DOHH2 (cell line): ENCODE measurements around the gene CST3.

Experiments
- H3F3A ChIP-seq: fragments of 200-600 bp; sonication (generic), shearing (Covaris generic); 2 replicates; pipeline ENCODE4 v1.6.0; 2016; ENCODE audit warnings: antibody characterized with exemption, mild to moderate bottlenecking; ENCODE audit not compliant: control insufficient read depth, insufficient read depth
- H3K27ac ChIP-seq: fragments of 200-600 bp; sonication (generic); 2 replicates; pipeline ENCODE4 v1.5.1; 2014; ENCODE audit warnings: low read depth, mild to moderate bottlenecking, low read length, moderate library complexity
- H3K27me3 ChIP-seq: fragments of 200-600 bp; sonication (generic); 2 replicates; pipeline ENCODE4 v1.6.1; 2014; ENCODE audit warnings: mild to moderate bottlenecking, low read length, mixed read lengths; ENCODE audit not compliant: control insufficient read depth
- H3K36me3 ChIP-seq: fragments of 200-600 bp; sonication (generic); 2 replicates; pipeline ENCODE4 v1.6.1; 2014; ENCODE audit warnings: mild to moderate bottlenecking, low read length, moderate library complexity, mixed read lengths; ENCODE audit not compliant: control insufficient read depth
- H3K4me1 ChIP-seq: fragments of 200-600 bp; sonication (generic); 2 replicates; pipeline ENCODE4 v1.6.1; 2014; ENCODE audit warnings: mild to moderate bottlenecking, low read length, mixed read lengths; ENCODE audit not compliant: control insufficient read depth
- H3K4me2 ChIP-seq: fragments of 200-600 bp; sonication (generic); 2 replicates; pipeline ENCODE4 v1.6.0; 2014; ENCODE audit warnings: mild to moderate bottlenecking, low read length, moderate library complexity
- H3K4me3 ChIP-seq: fragments of 200-600 bp; sonication (generic); 2 replicates; pipeline ENCODE4 v1.5.1; 2014; ENCODE audit warnings: mild to moderate bottlenecking, low read length, mixed read lengths
- H3K79me2 ChIP-seq: fragments of 200-600 bp; sonication (generic); 2 replicates; pipeline ENCODE4 v1.6.1; 2014; ENCODE audit warnings: mild to moderate bottlenecking, low read length, mixed read lengths; ENCODE audit not compliant: control insufficient read depth
- H3K9me2 ChIP-seq: fragments of 200-600 bp; sonication (generic); replicated peaks from 2 replicates; pipeline ENCODE4 v1.6.1; 2014; ENCODE audit warnings: mild to moderate bottlenecking, low read length, mixed read lengths; ENCODE audit not compliant: control insufficient read depth
- H3K9me3 ChIP-seq: fragments of 200-600 bp; sonication (generic); 2 replicates; pipeline ENCODE4 v1.6.1; 2014; ENCODE audit warnings: antibody characterized with exemption, low read length, mixed read lengths; ENCODE audit not compliant: control insufficient read depth, insufficient read depth
- H4K20me1 ChIP-seq: fragments of 200-600 bp; sonication (generic); 2 replicates; pipeline ENCODE4 v1.6.0; 2014; ENCODE audit warnings: low read depth, mild to moderate bottlenecking, antibody characterized with exemption, low read length, moderate library complexity; ENCODE audit not compliant: control insufficient read depth, insufficient read depth
- CTCF ChIP-seq: fragments of 200-600 bp; sonication (generic); IDR thresholded peaks from one replicate; pipeline ENCODE4 v1.5.1; 2014; ENCODE audit warnings: antibody characterized with exemption, mild to moderate bottlenecking, low read depth, low read length; ENCODE audit not compliant: poor library complexity, severe bottlenecking
- EZH2phosphoT487 ChIP-seq: fragments of 200-600 bp; sonication (generic); IDR thresholded peaks from 2 replicates; pipeline ENCODE4 v1.6.1; 2017; ENCODE audit warnings: borderline replicate concordance, mild to moderate bottlenecking, antibody characterized with exemption, low read length, moderate library complexity, mixed read lengths

CST3 gene

DNA sequence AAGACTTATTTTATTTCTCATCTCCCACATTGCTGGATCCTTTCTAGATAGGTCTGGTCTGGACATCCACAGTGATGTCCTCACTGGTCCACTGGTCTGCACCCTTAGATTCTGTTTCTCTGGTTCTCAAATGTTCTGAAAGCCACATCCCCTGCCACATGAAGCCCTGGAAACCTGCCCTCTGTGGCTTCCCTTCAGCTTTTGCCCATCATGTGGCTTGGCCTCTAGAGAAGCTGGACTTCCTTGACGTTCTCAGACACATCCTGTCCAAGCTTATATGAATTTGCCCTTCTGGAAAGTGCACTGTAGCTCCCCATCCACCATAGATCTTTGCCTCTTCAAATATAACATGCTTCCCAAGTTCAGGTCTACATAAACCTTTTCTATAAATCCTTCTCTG, 32.6 kb upstream of the CST3 start:
- H3K9me2 ChIP-seq, result no peaks in the 10 kb centered on the region
- H3K79me2 ChIP-seq, result no peaks in the 10 kb centered on the region
- H3K4me1 ChIP-seq, result no peaks in the 10 kb centered on the region
- no peaks in the 10 kb centered on the region for H3K9me3 ChIP-seq
- H3K4me3 ChIP-seq, result no peak overlapping the region
- no peaks in the 10 kb centered on the region for H3K27me3 ChIP-seq
- no peaks in the 10 kb centered on the region for H3K36me3 ChIP-seq
- no peaks in the 10 kb centered on the region for H4K20me1 ChIP-seq
- H3F3A ChIP-seq, result no peaks in the 10 kb centered on the region
- no peak for TF ChIP-seq EZH2phosphoT487
- TF ChIP-seq CTCF, result no peak
- no peak overlapping the region for H3K4me2 ChIP-seq
- no peak overlapping the region for H3K27ac ChIP-seq

DNA sequence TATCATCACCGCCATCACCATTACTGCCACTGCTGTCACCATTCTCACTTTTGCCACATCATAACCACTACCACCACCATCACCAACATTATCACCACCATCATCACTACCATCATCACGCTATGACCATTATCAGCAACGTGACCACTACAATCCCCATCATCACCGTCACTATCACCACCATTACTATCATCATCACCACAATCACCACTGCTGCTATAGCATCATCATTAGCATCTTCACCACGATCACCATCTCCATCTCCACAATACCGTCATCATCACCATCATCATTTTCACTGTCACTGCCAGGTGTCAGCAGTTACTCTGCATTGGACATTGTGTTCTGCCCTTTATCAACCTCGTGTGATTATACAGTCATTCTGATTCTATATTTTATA, 32.1 kb upstream of the CST3 start:
- no peak overlapping the region for H3K4me2 ChIP-seq
- no peaks in the 10 kb centered on the region for H3K79me2 ChIP-seq
- H3K27ac ChIP-seq, result no peak overlapping the region
- H3K4me3 ChIP-seq, result no peak overlapping the region
- no peaks in the 10 kb centered on the region for H3K27me3 ChIP-seq
- H3F3A ChIP-seq, result no peaks in the 10 kb centered on the region
- no peaks in the 10 kb centered on the region for H3K4me1 ChIP-seq
- H3K36me3 ChIP-seq, result no peaks in the 10 kb centered on the region
- no peak for TF ChIP-seq EZH2phosphoT487
- no peak for TF ChIP-seq CTCF
- no peaks in the 10 kb centered on the region for H3K9me2 ChIP-seq
- H3K9me3 ChIP-seq, result no peaks in the 10 kb centered on the region
- no peaks in the 10 kb centered on the region for H4K20me1 ChIP-seq

- H3K36me3 ChIP-seq, result no peaks in the 10 kb centered on the region
Measured at GRCh38 chr20:23669327-23669726, 31.6 kb upstream of the CST3 start.

More at GRCh38 chr20:23669327-23669726, 31.6 kb upstream of the CST3 start:
- Histone ChIP-seq H3K27ac (no peak overlapping the region), H3K4me2 (no peak overlapping the region), H3K9me3 (no peaks in the 10 kb centered on the region), H3K79me2 (no peaks in the 10 kb centered on the region), H3K9me2 (no peaks in the 10 kb centered on the region), H4K20me1 (no peaks in the 10 kb centered on the region), H3K27me3 (no peaks in the 10 kb centered on the region), H3K4me3 (no peak overlapping the region), H3K4me1 (no peaks in the 10 kb centered on the region), H3F3A (no peaks in the 10 kb centered on the region)
- TF ChIP-seq EZH2phosphoT487, result no peak
- no peak for TF ChIP-seq CTCF
